ENCODE data around the gene AMER3.

AMER3 gene

DNA sequence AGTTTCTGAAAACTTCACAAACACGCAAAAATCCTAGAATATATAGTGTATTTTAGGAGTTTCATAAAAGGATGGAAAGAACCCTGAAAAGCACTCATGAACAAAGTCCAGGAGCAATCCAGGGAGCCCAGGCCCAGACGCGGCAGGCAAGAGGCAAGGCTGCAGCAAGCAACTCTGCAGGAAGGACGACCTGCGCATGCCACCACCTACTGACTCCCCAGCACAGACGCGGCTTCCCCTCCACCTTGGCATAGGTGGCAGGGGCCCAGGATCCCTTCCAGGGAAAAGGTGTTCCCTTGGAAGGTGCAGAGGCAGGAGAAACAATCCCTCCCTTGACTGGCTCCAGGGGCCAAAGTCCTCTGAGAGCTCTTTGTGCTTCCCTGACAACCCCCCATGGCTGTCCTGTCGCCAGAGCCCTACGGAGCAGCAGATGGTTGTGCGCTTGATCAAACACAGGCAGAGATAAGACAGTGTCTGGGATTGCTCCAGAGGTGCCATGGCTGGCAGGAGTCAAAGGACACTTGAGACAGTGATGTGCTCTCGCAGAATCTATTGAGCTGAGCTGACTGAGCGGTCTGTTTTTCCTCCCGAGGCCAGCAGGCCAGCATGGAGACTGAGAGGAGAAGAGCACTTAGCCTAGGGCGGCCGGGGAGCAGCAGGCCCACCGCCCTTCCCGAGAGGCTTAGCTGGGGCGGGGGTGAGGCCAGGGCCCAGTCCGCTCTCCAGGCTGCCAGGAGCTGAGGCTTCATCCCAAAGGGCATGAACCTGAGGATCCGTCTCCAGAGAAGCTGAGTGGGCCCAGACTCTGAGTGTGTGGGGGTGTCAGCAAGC, 10.8 kb upstream of the AMER3 start:
- DNase-seq (ENCODE audit: low read depth, low spot score) = no peak
- H3K4me3 ChIP-seq (ENCODE audit: low read length) = no peak overlapping the region

GRCh38 chr2:130749078-130749477, 6.3 kb upstream of the AMER3 start:
- DNase-seq (ENCODE audit: low read depth, low spot score) = no peak

GRCh38 chr2:130749641-130750040, 5.7 kb upstream of the AMER3 start:
- H3K4me3 ChIP-seq (ENCODE audit: low read length) = no peak overlapping the region
- DNase-seq (ENCODE audit: low read depth, low spot score) = no peak

More at GRCh38 chr2:130749078-130749477, 6.3 kb upstream of the AMER3 start:
- H3K4me3 ChIP-seq (ENCODE audit: low read length) = no peak overlapping the region

DNA sequence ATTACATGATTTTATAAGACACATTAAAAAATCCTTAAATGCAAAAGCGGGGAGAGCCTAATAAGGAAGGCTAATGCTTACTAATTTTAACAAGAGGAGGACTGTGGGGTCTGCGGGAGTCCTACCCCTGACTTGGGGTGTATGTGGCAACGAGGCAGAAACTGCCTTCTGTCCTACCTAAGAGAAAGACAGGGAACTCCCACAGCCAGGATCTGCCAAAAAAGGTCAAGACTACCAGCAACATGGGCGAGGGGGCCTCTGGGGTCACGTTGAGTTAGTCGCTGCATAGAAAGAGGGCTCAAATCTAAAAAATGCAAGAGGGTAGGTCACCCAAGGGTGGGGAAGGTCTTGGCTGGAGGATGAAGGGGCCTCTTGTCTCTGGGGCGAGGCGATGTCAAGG, 529 bp upstream of the AMER3 start:
- DNase-seq (ENCODE audit: low read depth, low spot score) = no peak
- no peak overlapping the region for H3K4me3 ChIP-seq (ENCODE audit: low read length)

DNA sequence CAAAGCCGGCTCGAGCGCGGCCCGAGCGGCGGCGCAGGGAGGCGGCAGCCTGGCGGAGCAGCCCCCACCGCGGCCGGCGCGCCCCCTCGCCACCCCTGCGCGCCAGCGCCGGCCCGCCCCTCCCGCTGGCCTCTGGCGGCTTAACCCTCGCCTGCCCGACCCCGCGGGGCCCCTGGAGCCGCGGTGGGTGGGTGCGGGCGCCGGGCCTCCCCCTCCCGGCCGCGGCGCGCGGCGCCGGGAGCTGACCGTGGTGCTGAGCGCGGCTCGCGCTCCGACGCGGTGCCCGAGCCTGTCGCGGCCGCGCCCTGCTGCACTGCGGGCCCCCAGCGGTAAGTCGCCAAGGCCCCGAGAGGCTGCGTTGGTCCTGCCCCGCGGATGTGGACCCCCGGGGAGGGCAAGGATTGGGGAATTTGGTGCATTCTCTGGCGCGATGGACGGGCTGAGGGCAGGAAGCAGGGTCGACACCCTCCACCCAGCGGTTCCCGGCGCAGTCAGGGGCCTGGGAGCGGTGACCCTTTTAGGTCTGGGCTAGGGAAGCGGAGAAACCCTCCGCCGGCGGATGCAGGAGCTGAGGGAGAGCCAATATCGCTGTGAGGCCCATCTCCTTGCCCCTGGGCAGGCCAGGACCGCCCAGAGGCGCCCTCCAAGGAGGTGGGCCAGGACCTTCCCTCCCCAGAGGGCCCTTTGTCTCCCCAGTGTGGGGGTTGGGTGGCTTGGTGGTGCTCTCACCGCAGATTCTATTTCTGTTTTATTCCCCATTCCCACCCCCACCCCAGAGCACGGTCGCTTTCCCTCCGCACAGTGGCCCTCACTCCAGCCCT, 923 bp downstream of the AMER3 start:
- peak; percentile 5 for DNase-seq (ENCODE audit: low read depth, low spot score)
- H3K4me3 ChIP-seq (ENCODE audit: low read length) = no peak overlapping the region

DNA sequence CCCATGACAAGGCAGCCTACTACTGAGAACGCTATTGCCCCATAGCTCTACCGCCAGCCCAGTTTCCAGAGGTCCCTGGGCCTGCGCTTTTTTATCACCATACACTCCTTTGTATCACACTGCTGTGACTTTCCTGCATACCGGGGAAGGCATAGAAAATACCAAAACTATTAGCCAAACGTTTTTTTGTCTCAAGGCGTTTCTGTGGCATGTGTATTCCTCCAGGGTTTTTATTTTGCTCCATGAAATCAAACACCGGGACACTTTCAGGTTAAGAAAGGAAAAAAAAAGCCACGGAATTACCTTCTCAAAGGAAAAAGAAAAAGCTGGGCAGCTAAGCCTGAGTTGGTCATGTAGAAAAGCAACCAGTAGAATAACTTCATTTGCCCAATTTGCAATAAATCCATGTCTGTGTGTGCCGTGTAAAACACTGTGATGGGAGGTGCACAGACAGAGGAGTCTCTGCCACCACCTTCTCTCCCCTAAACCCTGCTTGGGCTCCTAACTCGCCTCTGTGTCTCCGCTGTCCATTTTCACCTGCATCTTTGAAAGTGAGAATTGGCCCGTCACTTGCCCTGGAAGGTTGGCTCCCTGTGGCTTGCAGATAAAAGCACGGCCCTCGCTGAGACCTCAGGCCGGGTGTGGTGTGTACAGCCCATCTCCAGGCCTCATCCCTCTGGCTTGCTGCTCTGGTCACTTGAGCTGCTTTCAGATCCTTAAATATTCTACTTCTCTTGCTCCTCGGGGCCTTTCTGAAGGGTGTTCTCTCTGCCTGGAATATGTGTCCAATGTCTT, 1.7 kb downstream of the AMER3 start:
- H3K4me3 ChIP-seq (ENCODE audit: low read length) = no peak overlapping the region
- DNase-seq (ENCODE audit: low read depth, low spot score) = no peak

DNA sequence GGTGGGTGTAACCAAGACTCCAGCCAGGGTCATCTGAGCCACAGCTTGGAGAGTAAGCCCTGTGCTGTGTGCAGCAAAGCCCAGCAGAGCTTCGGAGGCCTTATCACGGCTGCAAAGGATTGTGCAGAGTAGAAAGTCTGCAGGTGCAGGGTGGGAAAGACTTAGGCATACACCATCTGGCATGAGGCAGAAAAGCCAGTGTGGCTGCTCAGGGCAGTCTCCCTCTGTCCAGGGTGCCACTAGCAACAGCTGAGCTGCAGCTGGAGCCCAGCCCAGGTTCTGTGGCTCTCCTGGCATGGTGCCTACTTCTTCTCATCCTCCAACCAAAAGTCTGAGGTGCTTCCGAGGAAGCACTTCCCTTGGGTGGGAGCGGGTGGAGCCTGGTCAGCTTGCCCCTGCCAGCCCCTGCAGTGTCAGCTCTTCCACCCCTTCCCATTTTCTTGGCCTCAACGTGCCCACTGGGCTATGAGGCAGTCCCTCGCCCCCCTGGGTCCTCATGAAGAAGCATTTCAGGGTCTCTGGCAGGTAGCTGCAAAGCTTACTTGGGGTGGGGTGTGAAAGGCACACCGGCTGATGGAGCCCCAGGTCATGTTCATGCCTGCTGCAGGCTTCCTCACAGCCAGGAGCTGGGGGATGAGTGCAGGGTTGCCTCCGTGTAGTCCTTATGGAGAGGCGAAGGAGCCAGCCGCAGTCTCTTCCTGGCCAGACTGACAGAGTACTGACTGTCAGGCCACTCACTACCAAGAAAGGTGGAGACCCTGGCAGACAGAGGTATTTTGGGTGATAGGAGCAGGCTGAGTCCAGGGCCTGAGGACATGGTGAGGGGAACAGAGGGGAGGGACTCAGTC, 4.8 kb downstream of the AMER3 start:
- H3K4me3 ChIP-seq (ENCODE audit: low read length) = no peak overlapping the region
- no peak for DNase-seq (ENCODE audit: low read depth, low spot score)

GRCh38 chr2:130760754-130761751, 5.7 kb downstream of the AMER3 start:
- no peak for DNase-seq (ENCODE audit: low read depth, low spot score)
- no peak overlapping the region for H3K4me3 ChIP-seq (ENCODE audit: low read length)

- no peak for DNase-seq (ENCODE audit: low read depth, low spot score)
- no peak overlapping the region for H3K4me3 ChIP-seq (ENCODE audit: low read length)
Measured at GRCh38 chr2:130762031-130762909, 6.9 kb downstream of the AMER3 start.

GRCh38 chr2:130762910-130763385, 7.6 kb downstream of the AMER3 start:
- no peak for DNase-seq (ENCODE audit: low read depth, low spot score)

GRCh38 chr2:130763405-130763804, 8.1 kb downstream of the AMER3 start:
- H3K4me3 ChIP-seq (ENCODE audit: low read length) = no peak overlapping the region
- no peak for DNase-seq (ENCODE audit: low read depth, low spot score)

More at GRCh38 chr2:130762910-130763385, 7.6 kb downstream of the AMER3 start:
- H3K4me3 ChIP-seq (ENCODE audit: low read length) = no peak overlapping the region

GRCh38 chr2:130764035-130764820, 8.9 kb downstream of the AMER3 start:
- H3K4me3 ChIP-seq (ENCODE audit: low read length) = no peak overlapping the region
- DNase-seq (ENCODE audit: low read depth, low spot score) = no peak

DNA sequence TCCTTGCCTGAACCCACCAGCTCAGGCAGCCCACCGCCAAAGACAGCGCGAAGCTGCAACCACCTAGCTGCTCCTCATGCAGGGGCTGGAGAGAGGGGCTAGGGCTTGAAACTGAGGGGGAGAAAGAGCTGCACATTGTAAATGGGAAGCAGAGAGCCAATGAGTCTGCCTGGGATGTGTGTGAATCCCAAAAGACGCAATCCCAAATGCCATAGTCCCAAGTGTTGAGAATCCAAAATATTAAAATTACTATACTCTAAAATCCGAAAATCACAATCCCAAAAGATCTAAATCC, 9.4 kb downstream of the AMER3 start:
- DNase-seq (ENCODE audit: low read depth, low spot score) = no peak
- H3K4me3 ChIP-seq (ENCODE audit: low read length) = no peak overlapping the region

DNA sequence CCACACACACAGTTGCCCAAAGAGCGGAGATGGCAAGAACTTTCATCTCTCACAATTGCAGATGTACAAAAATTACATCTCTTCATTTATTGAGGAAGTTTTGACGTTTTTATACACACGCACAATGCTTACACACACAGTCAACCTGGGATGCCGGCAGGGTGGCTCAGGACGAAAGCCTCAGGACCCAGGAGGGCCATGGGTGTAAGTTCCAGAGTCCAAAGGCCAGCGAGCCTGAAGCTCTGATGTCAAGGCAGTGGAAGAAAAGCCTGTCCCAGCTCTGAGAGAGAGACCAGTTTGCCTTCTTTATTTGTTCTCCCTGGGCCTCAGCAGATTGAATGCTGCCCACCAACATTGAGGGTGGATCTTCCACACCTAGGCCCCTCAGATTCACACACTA, 10.1 kb downstream of the AMER3 start:
- no peak for DNase-seq (ENCODE audit: low read depth, low spot score)

DNA sequence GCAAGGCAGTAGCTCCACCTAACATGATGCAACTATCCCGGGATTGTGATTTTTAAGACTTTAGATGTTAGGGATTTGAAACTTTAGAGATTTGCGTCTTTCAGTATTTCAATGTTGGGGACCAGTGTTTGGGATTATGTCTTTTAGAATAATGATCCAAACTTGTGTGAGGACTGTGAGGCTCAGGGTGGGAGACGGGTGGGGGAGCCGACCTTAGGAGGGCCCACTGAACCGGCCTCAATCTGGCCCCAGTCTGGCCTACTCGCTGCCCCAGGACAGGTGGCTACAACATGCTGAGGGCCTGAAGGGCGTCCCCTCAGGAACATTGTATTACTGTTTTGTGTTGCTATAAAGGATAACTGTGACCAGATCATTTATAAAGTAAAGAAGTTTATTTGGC, 10.7 kb downstream of the AMER3 start:
- H3K4me3 ChIP-seq (ENCODE audit: low read length) = no peak overlapping the region
- DNase-seq (ENCODE audit: low read depth, low spot score) = no peak

More for the DNA sequence above, 10.1 kb downstream of the AMER3 start:
- no peak overlapping the region for H3K4me3 ChIP-seq (ENCODE audit: low read length)
